Thyroid gland (tissue), 4 donors: ENCODE data around the gene SAFB. TPM values are rescaled to one million over a fixed set of nuclear protein-coding genes. Genes with fewer than 3 reads are reported as not detected.
"Not testable (repeated sequence)": the region's sequence is repeated elsewhere in the genome, so short reads cannot be mapped to it uniquely, and the experiment has no call there.

Experiments
- DNase-seq, 2 donors: peaks; one replicate each; pipeline ENCODE4 v3.0.0-alpha.2; 2019
- H3K27ac ChIP-seq, 3 donors: fragments of 200-600 bp; sonication (generic); 1 replicate in 2 of 3; 2 replicates in 1 of 3; pipeline ENCODE4 v1.5.1; 2016 to 2019; ENCODE audit warnings: mild to moderate bottlenecking in 1 of 3, moderate library complexity in 1 of 3
- H3K27me3 ChIP-seq: fragments of 200-600 bp; sonication (generic); one replicate; pipeline ENCODE4 v1.5.1; 2019
- H3K36me3 ChIP-seq, 2 donors: fragments of 200-600 bp; sonication (generic); one replicate each; pipeline ENCODE4 v1.5.1; 2016 to 2019
- H3K4me1 ChIP-seq, 2 donors: fragments of 200-600 bp; sonication (generic); one replicate each; pipeline ENCODE4 v1.5.1; 2017 to 2019
- H3K4me3 ChIP-seq, 3 donors: fragments of 200-600 bp; sonication (generic); replicated peaks in 1 of 3; 1 replicate in 2 of 3; 2 replicates in 1 of 3; pipeline ENCODE4 v1.5.1; 2016; ENCODE audit warnings: mild to moderate bottlenecking in 1 of 3
- H3K9me3 ChIP-seq: fragments of 200-600 bp; sonication (generic); one replicate; pipeline ENCODE4 v1.5.1; 2017
- POLR2A ChIP-seq, 2 donors: fragments of 450-650 bp; IDR thresholded peaks; one replicate each; pipeline ENCODE4 v1.6.1; 2017; ENCODE audit warnings: antibody characterized with exemption in 2 of 2, mild to moderate bottlenecking in 2 of 2, moderate library complexity in 1 of 2
- WGBS, 2 donors: methylation state at CpG; one replicate each; pipeline ENCODE4 v1.1.5; 2017; 5-methylcytosine and 5-hydroxymethylcytosine counted together
- intact Hi-C: fragments of 100-400 bp; cut with DNase I; formaldehyde crosslinking; loops from one replicate; pipeline ENCODE4 v1.15.1; 2023
- total RNA-seq, 4 donors: library from RNA; depleted of rRNA; stranded (reverse); fragments of >200 nt; gene quantifications; one replicate each; pipeline ENCODE4 v1.2.3, GENCODE V29; 2016
- TF ChIP-seq, protein P1 (sequence below), 6 experiments: fragments of 200-600 bp in 3 of 6; fragments of 450-650 bp in 3 of 6; sonication (generic) in 3 of 6; IDR thresholded peaks; one replicate each; pipeline ENCODE4 v1.5.1; 2016 to 2019; ENCODE audit warnings: antibody characterized with exemption in 6 of 6, mild to moderate bottlenecking in 2 of 6, inconsistent platforms in 1 of 6, moderate library complexity in 1 of 6

The SAFB gene
- total RNA-seq, 4 donors from 2014 or later, result 70.1 to 129 (median 86.7) TPM

DNA sequence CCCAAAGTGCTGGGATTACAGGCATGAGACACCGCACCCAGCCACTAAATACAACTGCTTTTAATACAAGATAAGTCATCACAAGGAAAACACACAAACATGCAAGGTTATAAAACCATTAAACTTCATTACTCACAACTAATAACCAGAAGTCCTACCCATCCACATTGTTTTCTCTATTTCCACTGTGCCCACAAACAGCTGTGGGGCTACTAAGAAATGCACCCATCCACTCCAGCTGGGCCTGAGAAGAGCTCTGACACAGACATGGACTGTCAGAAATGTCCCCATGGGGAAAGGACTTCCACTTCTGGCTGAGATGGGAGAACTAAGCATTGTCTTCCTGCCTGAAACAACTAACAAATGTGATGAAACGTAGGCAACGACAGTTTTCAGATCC, 17.5 kb upstream of the SAFB start:
- WGBS, 2 donors, result 67 to 86% methylated on average over 3 of the region's 3 CpGs

DNA sequence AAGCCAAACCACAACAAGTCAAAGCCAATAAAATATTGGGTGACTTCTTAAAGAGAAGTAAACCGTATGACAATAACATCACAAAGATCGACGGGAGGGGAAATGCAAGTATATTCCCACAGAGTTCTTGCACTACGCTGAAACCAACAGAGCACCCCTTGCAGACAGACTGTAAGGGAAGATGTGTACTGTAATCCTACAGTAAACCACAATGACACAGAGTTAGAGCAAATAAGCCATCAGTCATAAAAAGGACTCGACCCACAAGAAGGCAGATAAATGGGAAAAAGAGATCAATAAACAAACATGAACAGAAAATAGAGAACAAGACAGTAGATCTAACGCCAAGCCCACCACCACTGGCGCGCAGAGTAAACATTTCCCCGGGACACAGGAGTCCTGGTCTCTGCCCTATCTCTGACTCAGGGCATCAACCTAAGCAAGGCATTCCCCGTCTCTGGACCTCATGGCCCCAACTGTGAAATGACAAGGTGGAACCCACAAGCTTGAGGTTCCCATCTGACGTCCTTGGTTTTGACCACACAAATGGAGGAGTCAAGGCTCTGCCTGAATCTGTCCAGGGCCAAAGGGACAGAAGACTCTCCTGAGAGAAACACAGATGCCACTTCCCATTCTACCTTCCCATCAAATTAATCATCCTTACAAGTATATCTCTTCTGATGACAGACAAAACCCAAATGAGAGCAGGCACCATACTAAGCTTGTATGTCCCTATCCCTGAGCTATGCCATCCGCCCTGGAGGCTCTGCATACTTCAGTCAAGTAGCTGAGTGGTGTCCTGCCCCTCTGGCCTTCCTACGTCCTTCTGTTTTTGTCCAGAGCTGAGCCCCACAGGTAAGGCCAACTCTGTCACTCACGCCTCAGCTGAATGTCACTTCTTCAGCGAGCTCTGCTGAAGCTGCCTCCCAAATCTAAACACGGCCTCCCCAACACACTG, 15.3 kb upstream of the SAFB start:
- H3K36me3 ChIP-seq, result peaks cover 60 to 70% of the 10 kb centered on the region in 2 donors
- H3K27ac ChIP-seq, result peak overlapping the region in 2 of 3 donors; percentile 60
- peaks cover 11 to 14% of the 10 kb centered on the region in 2 donors for H3K4me1 ChIP-seq
- WGBS, 2 donors, result 93 to 95% methylated on average over 16 of the region's 16 CpGs
- no peaks in the 10 kb centered on the region for H3K9me3 ChIP-seq
- H3K27me3 ChIP-seq, result no peaks in the 10 kb centered on the region
- H3K4me3 ChIP-seq, result no peak overlapping the region
- no peak for DNase-seq
- intact Hi-C loops, result no loop called here
- TF ChIP-seq, protein P1, sequence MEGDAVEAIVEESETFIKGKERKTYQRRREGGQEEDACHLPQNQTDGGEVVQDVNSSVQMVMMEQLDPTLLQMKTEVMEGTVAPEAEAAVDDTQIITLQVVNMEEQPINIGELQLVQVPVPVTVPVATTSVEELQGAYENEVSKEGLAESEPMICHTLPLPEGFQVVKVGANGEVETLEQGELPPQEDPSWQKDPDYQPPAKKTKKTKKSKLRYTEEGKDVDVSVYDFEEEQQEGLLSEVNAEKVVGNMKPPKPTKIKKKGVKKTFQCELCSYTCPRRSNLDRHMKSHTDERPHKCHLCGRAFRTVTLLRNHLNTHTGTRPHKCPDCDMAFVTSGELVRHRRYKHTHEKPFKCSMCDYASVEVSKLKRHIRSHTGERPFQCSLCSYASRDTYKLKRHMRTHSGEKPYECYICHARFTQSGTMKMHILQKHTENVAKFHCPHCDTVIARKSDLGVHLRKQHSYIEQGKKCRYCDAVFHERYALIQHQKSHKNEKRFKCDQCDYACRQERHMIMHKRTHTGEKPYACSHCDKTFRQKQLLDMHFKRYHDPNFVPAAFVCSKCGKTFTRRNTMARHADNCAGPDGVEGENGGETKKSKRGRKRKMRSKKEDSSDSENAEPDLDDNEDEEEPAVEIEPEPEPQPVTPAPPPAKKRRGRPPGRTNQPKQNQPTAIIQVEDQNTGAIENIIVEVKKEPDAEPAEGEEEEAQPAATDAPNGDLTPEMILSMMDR (IDR thresholded peaks at IDR 0.05), result no peak
- TF ChIP-seq POLR2A (IDR thresholded peaks at IDR 0.05), result no peak

More for the DNA sequence above, 17.5 kb upstream of the SAFB start:
- H3K27me3 ChIP-seq, result no peaks in the 10 kb centered on the region
- DNase-seq, result no peak
- no peak overlapping the region for H3K27ac ChIP-seq
- H3K4me3 ChIP-seq, result no peak overlapping the region
- H3K36me3 ChIP-seq, result peaks cover 73 to 74% of the 10 kb centered on the region in 2 donors
- H3K9me3 ChIP-seq, result no peaks in the 10 kb centered on the region
- no peak for TF ChIP-seq POLR2A (IDR thresholded peaks at IDR 0.05)
- TF ChIP-seq, protein P1 (IDR thresholded peaks at IDR 0.05), result no peak
- intact Hi-C loops, result no loop called here
- peaks cover 11 to 12% of the 10 kb centered on the region in 2 donors for H3K4me1 ChIP-seq

DNA sequence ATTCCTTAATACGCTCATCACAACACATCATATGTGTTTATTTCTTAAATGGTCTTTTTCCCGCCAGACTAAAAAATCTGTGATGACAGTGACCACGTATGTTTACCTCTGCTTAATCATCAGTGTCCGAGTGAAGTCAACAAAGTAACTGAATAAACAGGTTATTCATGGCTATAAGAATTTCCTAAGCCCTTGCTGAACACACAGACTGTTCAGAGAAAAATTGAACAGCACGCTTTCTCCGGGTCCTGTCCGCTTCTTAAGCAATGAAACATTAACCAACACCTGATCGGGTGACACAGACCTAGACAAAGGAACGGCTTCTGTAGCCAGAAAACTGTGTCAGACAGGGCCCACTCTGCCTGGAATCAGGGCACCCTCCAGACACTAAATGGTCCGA, 14.6 kb upstream of the SAFB start:
- Histone ChIP-seq H3K4me1 (peaks cover 13 to 21% of the 10 kb centered on the region in 2 donors), H3K27me3 (no peaks in the 10 kb centered on the region), H3K4me3 (no peak overlapping the region), H3K36me3 (peaks cover 54 to 70% of the 10 kb centered on the region in 2 donors), H3K27ac (peak overlapping the region; percentile 60 to 62 (median 60)), H3K9me3 (no peaks in the 10 kb centered on the region)
- no peak for DNase-seq
- WGBS, 2 donors, result 94 to 96% methylated on average over 10 of the region's 10 CpGs
- TF ChIP-seq POLR2A (IDR thresholded peaks at IDR 0.05), result no peak
- TF ChIP-seq, protein P1 (IDR thresholded peaks at IDR 0.05), result no peak
- intact Hi-C loops, result no loop called here

DNA sequence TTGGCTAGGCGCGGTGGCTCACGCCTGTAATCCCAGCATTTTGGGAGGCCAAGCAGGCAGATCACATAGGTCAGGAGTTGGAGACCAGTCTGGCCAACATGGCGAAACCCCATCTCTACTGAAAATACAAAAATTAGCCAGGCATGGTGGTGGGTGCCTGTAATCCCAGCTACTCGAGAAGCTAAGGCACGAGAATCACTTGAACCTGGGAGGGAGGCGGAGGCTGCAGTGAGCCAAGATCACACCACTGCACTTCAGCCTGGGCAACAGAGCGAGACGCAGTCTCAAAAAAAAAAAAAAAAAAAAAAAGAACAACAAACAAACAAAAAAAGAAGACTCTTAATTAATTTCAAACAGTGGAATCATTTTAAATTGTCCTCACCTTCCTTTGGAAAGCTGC, 14.1 kb upstream of the SAFB start:
- Histone ChIP-seq H3K4me1 (peaks cover 16 to 26% of the 10 kb centered on the region in 2 donors), H3K27ac (peak overlapping the region; percentile 60 to 62 (median 60)), H3K36me3 (peaks cover 54 to 70% of the 10 kb centered on the region in 2 donors)
- intact Hi-C loops, H3K27me3 ChIP-seq, H3K9me3 ChIP-seq, H3K4me3 ChIP-seq: not testable (repeated sequence)
- peak; percentile 59 to 65 for DNase-seq
- 76 to 79% methylated on average over 9 of the region's 9 CpGs for WGBS, 2 donors

DNA sequence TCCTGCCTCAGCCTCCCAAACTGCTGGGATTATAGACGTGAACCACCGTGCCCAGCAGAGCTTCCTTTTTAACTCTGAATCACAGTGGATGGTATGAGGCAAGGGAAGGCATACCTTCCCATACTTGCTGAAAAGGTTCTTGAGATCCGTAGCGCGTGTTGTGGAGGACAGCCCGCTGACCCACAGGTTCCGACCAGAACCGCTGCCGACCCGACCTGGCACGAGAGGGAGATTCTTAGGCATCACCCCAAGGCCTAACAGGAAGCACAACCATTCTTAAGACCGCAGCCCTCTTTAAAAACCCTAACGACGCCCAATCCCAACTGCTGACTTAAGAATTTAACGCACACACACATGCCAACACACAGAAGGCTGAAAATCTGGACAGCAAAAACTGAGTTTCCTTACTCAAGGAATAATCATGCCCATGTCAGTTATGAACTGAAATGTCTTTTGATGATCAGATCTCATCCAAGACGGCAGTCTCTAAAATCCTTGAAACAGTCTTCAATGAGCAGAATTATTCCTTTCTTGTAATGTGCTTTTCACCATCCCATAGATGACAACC, 12.9 kb upstream of the SAFB start:
- Histone ChIP-seq H3K9me3 (no peaks in the 10 kb centered on the region), H3K27me3 (no peaks in the 10 kb centered on the region), H3K4me1 (peaks cover 16 to 28% of the 10 kb centered on the region in 2 donors), H3K4me3 (no peak overlapping the region), H3K36me3 (peaks cover 56 to 73% of the 10 kb centered on the region in 2 donors), H3K27ac (peak overlapping the region; percentile 53 to 69 (median 57))
- WGBS, 2 donors, result 95 to 97% methylated on average over 16 of the region's 16 CpGs
- no peak for TF ChIP-seq POLR2A (IDR thresholded peaks at IDR 0.05)
- TF ChIP-seq, protein P1 (IDR thresholded peaks at IDR 0.05), result no peak
- DNase-seq, result no peak
- intact Hi-C loops, result no loop called here
